Measurements from ENCODE around the gene IQGAP2.
"Not testable (repeated sequence)": the region's sequence is repeated elsewhere in the genome, so short reads cannot be mapped to it uniquely, and the experiment has no call there.

Gene IQGAP2, protein sequence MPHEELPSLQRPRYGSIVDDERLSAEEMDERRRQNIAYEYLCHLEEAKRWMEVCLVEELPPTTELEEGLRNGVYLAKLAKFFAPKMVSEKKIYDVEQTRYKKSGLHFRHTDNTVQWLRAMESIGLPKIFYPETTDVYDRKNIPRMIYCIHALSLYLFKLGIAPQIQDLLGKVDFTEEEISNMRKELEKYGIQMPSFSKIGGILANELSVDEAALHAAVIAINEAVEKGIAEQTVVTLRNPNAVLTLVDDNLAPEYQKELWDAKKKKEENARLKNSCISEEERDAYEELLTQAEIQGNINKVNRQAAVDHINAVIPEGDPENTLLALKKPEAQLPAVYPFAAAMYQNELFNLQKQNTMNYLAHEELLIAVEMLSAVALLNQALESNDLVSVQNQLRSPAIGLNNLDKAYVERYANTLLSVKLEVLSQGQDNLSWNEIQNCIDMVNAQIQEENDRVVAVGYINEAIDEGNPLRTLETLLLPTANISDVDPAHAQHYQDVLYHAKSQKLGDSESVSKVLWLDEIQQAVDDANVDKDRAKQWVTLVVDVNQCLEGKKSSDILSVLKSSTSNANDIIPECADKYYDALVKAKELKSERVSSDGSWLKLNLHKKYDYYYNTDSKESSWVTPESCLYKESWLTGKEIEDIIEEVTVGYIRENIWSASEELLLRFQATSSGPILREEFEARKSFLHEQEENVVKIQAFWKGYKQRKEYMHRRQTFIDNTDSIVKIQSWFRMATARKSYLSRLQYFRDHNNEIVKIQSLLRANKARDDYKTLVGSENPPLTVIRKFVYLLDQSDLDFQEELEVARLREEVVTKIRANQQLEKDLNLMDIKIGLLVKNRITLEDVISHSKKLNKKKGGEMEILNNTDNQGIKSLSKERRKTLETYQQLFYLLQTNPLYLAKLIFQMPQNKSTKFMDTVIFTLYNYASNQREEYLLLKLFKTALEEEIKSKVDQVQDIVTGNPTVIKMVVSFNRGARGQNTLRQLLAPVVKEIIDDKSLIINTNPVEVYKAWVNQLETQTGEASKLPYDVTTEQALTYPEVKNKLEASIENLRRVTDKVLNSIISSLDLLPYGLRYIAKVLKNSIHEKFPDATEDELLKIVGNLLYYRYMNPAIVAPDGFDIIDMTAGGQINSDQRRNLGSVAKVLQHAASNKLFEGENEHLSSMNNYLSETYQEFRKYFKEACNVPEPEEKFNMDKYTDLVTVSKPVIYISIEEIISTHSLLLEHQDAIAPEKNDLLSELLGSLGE (N-terminal part only)

DNA sequence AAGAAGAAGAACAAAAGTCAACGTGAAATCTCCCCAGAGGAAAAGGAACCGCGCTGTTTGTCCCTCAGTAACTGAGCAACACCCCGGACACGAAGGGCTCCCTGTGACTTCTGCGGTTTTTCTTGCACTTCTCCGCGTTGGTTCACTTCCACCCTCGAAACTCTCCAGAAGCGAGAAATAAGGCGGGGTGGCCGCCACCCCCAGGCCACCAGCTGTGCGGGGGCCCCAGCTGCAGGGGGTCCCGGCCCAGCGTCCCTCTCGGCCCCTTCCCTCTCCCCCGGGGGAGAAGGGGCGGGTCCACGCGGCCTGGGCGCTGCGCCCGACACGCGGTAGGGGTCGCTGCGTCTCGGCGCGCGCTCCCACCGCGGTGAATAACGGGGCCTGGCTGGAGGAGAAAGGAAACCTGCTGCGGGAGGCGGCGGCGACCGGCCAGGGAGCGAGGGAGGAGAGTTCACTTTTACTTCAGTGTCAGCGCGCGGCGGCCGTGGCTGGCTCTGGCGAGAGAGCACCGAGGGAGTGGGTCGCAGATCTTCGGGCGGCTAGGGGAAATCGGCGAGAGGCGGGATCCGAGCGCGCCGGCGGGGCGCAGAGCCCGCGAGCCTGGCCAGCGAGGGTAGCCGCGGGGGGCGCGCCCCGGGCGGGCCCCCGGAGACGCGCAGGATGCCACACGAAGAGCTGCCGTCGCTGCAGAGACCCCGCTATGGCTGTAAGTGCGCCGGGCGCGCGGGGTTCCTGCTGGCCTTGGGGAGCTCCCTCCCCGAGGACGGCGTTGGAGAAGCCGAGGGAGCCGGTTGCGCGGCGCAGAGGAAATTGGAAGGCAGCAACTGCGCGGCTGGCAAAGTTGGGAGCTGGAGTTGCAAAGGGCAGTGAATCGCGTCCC lies at the start of gene IQGAP2:
IQGAP2 (plus strand) TSS at position 400 of the 880 bp plus-strand sequence; CDS start at position 661, 261 bp downstream.
- peak; percentile 64 to 69 for DNase-seq (ENCODE audit: low read depth in 2 of 2)

DNA sequence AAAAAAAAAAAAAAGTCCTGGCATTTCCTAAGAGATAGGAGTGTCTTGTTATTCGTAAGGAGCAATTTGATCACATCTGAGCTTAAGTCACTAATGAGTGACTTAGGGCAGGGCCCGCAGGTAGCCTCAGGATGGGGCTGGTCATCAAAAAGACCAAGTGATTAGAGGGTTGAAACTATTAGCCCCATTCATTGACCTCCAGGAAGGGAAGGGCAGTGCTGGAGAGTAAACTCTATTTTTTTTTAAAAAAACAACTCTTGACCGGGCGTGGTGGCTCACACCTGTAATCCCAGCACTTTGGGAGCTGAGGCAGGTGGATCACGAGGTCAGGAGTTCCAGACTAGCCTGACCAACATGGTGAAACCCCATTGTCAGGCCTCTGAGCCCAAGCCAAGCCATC lies 46.2 kb upstream of the IQGAP2 start:
- no peak for DNase-seq (ENCODE audit: low read depth in 2 of 2)

DNA sequence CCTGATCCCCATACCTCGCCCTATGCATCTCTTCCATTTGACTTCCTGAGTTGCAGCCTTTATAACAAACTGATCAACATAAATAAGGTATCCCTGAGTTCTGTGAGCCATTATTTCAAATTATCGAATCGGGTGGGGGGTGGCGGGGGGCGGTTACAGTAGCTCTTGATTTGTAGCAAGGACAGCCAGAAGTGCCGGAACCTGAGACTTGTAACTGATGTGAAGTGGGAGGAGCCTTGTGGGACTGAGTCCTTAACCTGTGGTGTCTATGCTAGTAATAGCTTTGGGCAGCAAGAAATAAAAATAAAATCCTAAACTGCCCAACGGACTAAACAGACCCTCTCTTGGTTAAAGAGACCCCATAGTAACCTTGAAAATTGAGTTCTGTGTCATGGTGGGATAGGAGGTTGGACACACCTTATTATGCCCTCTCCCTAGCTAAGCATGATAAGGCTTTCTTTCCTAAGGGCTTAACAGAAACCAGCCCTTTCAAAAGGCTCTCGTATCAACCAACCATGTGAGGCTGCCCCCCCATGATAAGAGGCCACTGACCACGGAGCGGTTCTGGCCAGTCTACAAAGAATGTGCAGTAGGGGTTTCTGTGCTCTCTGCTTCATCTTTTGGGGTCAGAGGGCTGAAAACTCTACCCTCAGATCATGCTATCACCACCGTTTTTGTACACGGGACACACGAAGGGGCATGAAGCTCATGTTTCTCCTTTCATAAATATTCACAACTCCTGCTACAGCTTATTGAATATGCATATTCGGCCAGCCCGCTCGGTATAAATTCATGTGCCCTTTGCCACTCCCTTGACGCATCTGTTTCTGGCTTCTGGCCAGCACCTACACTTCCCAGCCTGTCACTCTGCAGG lies 39.5 kb upstream of the IQGAP2 start:
- DNase-seq (ENCODE audit: low read depth in 2 of 2) = no peak

DNA sequence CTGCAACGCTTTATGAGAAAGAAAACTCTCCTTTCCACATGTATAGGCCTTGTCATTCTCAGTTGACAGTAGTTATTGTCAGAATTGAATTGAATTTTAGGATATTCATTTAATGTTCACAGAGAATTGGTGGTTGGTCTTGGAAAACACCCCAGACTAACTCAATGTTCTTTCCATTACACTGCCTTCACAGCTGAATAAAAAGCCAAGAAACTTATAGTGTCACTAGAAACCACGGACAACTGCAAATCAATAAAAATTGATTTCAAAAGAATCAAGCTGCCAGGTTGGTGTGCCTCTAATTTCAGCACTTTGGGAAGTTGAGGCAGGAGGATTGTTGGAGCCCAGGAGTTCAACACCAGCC lies 38.9 kb upstream of the IQGAP2 start:
- no peak for DNase-seq (ENCODE audit: low read depth in 2 of 2)

DNA sequence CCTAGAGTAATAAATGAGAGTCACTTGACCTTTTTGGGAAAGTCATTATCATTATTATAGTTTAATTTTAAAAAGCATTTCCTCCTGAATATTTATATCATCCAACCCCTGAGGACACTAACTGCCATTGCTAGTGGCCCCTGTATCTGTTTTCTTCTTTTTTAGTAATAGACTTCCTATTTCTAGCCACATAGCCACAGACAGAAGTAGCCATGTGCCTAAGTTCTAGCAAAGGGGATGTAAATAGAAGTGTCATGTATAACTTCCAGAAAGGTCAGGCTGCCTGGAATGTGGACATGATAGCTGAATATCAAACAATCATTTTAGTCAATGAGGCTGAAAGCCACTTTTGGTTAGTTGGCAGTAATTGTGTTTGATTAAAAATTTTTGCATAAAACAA lies 37.5 kb upstream of the IQGAP2 start:
- no peak for DNase-seq (ENCODE audit: low read depth in 2 of 2)

DNA sequence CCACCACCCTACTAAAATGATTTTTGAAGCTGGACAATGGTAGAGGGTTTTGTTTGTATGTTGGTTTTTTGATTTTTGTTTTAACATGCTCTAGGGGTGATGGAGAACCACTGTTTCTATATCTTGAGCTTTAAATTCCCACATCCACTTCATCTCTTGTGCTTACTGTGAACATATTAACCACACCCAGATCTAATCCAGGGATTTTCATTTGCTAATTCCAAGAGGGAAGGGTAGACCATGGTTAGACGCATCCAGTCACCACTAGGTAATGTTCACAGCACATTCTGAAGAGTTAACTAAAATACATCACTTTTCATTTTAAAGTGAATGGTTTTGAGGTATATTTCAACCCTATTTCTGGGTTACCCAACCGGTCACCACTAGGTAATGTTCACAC lies 36.5 kb upstream of the IQGAP2 start:
- no peak for DNase-seq (ENCODE audit: low read depth in 2 of 2)

DNA sequence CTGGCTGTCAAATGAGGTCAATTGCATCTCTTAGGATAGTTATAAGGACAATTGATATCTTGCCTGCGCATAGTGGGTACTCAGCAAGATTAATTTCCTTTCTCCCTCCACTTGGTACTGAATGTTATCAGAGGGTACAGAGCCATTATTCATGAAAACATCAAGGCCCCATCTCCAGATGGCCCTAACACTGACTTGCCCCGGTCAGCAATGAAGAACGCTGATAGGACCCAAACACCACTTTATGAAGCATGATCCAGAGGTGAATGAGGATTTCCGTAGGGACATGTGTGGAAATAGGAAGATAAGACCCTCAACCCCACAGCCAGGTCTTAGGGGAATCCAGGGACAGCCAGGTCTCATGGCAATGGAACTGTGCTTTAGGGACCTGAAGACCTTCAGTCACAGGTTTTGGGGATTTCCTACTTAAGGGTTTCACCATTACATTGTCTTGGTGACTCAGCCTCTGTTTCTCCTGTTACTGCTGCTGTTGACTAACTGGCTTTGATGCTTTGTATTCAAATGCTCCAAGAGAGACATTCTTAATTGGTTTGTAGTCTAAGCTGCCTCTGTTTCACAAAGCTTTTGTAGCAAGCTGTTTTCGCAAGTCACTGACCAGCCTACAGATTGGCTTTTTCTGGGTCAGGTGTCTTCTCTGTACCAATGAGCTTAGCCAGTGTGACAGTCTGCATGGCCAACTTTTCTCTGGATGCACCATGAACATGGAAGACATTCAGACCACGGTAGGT lies 35.3 kb upstream of the IQGAP2 start:
- no peak for DNase-seq (ENCODE audit: low read depth in 2 of 2)

DNA sequence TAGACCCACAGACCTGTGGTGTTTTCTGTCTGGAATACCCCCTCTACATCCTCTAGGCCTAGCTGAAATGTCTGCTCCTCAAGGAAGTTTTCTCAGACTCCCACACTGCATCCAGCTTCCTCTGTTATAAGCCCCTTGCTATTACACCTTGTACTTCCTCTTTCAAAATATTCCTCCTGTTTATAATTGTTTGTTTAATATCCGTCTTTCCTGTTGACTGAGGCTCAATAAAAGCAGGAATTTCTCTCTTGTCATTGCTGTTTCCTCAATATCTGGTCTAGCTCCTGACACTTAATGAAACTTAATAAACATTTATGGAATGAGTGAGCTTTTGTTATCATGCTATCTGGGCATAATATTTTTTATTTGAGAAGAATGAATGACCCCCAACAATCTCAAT lies 34.1 kb upstream of the IQGAP2 start:
- DNase-seq (ENCODE audit: low read depth in 2 of 2) = no peak

DNA sequence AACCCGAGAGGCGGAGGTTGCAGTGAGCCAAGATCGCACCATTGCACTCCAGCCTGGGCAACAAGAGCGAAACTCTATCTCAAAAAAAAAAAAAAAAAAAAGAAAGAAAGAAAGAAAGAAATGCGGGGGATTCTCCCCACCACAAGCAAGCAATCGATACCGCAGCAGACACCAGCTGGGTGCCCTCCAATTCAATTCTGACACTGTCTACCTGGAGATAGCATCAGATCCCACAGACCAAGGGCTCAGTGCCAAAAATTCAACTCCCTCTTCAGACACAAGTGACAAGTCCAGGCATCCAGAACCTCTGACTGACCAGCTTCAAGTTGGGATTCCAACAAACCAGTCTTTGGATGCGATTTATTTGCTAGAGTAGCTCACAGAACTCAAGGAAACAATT lies 33.4 kb upstream of the IQGAP2 start:
- not testable (repeated sequence) for DNase-seq (ENCODE audit: low read depth in 2 of 2)

DNA sequence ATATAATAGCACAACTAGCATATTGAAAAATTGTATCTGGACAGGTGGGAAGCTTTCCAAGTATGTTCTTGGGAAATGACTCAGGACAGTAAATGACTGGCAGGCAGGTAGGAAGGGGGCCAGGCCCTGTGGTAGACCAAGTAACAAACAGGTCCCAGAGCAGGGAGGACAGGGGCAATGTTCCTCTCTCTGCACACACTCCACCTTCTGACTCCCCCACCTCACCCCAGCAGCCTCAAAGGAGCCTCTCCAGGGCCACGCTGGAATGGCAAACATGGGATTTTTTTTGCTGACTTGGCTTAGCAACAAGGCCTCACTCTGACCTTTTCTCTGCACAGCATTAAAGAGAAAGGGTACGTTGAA lies 31.1 kb upstream of the IQGAP2 start:
- DNase-seq (ENCODE audit: low read depth in 2 of 2) = no peak

DNA sequence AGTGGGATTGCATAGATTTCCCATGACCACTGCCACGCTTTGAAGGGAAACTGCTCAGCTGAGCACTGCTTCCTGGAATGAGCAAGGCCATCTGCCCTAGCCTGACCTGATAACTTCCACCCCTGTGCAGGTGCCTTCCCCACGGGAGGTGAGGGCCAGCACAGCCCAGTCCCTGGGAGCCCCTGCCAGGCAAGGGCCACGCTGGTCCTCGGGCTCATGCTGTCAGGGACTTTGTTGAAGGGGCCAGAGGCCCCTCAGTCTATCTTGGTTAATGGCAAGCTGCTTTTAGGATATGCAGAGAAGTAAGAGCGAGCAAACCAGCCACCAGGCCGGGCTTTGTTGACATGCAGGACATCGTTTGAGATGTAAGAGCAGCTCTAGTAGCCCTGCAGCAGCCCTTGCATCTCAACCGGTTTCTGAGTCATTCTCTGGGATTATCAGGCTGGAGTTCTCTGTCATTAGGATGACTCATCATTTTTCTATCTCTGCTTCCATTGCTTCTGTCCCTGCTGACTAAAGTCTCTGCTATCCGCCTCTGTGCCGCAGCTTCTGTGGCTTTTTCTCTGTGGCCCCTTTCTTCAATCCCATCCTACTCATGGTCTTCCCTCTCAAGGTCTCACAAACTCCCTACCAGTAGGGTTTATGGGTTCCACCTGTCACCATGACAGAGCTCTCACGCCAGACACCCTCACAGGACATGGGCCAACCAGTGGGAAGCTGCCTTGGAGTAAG lies 30.6 kb upstream of the IQGAP2 start:
- no peak for DNase-seq (ENCODE audit: low read depth in 2 of 2)

DNA sequence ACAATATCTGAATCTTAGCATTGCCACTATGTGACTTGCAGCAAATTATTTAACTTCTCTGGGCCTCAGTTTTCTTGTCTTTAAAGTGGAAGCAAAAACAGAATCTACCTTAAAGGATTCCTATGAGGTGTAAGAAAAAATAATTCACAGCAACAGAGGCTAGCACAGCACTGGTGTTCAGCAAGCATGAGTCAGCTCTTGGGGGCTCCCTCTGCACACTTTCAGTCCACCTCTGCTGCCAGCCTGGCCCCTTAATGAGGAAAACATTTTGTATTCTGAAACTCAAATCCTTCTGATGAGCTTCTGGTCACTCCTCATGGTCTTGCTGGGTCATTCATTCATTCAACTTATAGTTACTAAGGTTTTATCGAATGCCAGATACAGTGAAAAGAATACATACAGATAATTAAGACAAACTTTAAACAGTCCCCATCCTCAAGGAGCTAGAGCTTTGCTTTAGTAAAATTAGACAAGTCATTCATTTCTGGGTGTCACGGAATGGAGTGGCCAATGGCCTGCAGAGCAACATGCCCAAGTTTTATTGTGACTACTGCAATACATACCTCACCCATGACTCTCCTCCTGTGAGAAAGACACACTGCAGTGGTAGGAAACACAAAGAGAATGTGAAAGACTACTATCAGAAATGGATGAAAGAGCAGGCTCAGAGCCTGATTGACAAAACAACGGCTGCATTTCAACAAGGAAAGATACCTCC lies 26.8 kb upstream of the IQGAP2 start:
- DNase-seq (ENCODE audit: low read depth in 2 of 2) = no peak

DNA sequence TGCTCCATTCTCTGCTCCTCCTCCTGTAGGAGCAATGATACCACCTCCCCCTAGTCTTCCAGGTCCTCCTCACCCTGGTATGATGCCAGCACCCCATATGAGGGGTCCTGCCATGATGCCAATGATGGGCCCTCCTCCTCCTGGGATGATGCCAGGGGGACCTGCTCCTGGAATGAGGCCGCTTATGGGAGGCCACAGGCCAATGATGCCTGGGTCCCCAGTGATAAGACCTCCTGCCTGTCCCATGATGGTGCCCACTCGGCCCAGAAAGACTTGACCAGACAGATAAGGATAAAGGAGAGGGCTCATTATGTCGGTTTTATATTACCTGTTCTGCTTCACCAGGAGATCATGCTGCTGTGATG lies 26.2 kb upstream of the IQGAP2 start:
- DNase-seq (ENCODE audit: low read depth in 2 of 2) = no peak

DNA sequence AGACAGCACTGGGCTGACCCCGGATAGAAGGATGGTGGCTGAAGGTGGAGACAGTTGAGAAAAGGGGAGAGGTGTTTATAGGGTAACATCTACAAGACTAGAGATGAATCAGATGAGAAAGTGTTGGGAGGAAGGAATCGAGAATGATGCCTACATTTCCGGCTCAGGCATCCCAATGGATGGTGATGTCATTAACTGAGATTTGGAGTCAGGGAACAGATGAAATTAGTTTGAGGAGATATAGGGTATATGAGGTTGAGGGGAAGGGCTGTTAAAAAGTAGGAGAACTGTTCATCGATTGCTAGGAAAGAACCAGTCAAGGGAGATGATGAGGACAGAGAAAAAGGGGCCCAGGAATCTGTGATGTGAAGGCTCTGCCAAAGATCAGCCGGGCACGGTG lies 24.7 kb upstream of the IQGAP2 start:
- no peak for DNase-seq (ENCODE audit: low read depth in 2 of 2)

DNA sequence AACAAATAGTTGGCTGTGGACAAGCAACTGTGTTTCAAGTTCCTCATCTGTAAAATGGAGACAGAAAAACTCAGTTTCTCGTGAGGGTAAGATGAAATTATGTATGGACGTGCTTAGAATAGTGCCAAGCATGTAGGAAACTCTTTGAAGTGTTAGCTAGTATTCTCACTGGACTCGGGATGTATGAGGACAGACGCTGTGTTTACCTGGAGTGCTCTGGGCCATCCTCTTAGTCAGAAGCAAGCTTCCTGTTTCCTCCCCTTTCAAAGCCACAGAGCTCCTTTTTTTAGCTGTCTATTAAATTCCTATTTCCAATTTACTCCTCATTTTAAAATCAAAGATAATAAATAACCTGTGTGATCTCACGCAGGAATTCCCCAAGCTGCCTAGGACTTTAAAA lies 23.8 kb upstream of the IQGAP2 start:
- DNase-seq (ENCODE audit: low read depth in 2 of 2) = no peak

DNA sequence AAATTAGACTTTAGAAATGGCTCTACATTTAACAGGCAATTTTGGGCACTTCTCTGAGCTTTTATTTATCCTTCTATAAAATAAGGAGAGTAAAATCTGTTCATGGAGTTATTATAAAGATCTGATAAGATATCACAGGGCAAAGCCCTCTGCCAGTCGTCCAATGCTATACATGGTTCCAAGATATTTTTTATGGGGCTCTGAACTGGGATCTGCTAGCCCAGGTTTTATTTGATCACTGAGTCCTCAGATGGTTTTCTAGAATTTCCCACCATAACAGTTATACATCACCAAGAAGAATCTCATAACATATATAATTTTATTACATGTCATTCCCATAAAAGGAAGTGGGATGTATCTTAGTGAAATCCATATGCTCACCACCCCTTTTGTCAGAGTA lies 23.2 kb upstream of the IQGAP2 start:
- no peak for DNase-seq (ENCODE audit: low read depth in 2 of 2)

DNA sequence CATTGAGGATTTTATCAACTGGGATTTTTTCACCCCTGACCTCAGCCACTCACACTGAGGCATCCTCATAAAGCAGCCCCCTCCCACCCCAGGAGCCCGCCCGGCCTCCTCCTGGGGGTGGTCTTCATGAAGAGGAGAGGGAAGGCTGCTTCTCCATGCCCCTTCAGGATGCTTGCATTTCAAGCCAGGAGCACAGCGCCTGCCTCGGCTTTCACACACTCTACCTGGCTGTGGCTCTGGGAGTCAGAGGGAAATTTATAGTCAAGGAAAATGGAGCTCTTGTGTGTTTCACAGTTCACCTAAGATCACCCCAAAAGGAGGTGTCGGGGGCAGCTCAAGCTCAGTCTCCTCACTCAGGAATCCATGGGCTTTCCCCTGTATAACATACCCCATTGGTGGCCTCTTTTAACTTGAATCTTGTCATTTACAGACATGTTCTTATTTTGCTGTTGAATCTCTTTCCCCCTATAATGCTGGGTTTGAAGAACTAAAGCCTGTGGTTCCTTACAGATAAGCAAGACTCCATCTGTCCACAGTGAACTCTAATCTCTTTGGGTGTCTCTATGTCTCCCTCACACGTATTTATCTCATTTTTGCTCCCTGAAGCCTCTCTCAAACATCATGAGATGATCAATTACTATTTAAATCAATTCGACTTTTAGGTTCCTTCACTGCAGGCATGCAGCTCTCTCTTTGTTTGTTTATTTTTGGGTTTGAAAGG lies 22.6 kb upstream of the IQGAP2 start:
- DNase-seq (ENCODE audit: low read depth in 2 of 2) = no peak
